Body of pancreas (tissue), 4 donors: ENCODE data around the gene RIMKLB. TPM values are rescaled to one million over a fixed set of nuclear protein-coding genes. Genes with fewer than 3 reads are reported as not detected.
A peak's percentile ranks its signal among the peaks of the same experiment; 100 is the strongest.

Experiments
- ATAC-seq: fragments of 150-250 bp; one replicate; pipeline ENCODE4 v1.9.1; 2016
- DNase-seq, 4 donors: peaks; one replicate each; pipeline ENCODE4 v3.0.0-alpha.2; 2019
- H3K27ac ChIP-seq, 4 donors: fragments of 200-600 bp; sonication (generic); 1 replicate in 3 of 4; 2 replicates in 1 of 4; pipeline versions ENCODE4 v1.5.1 to v1.6.1; 2016 to 2019; ENCODE audit warnings: mild to moderate bottlenecking in 1 of 4, mixed read lengths in 1 of 4, moderate library complexity in 1 of 4
- H3K27me3 ChIP-seq, 2 donors: fragments of 200-600 bp; sonication (generic); one replicate each; pipeline ENCODE4 v1.6.0; 2016; ENCODE audit warnings: mild to moderate bottlenecking in 1 of 2
- H3K36me3 ChIP-seq, 2 donors: fragments of 200-600 bp; sonication (generic); replicated peaks in 1 of 2; 2 replicates each; pipeline ENCODE4 v1.5.1; 2016; ENCODE audit warnings: low read depth in 2 of 2; ENCODE audit not compliant: insufficient read depth in 1 of 2
- H3K4me1 ChIP-seq: fragments of 200-600 bp; sonication (generic); one replicate; pipeline ENCODE4 v1.6.0; 2016
- H3K4me3 ChIP-seq, 2 donors: fragments of 200-600 bp; sonication (generic); 1 replicate in 1 of 2; 2 replicates in 1 of 2; pipeline ENCODE4 v1.5.1; 2016 to 2019
- H3K9me3 ChIP-seq, 3 donors: fragments of 200-600 bp; sonication (generic); 1 replicate in 2 of 3; 2 replicates in 1 of 3; pipeline ENCODE4 v1.5.1; 2016
- POLR2A ChIP-seq, 3 donors: fragments of 450-650 bp; IDR thresholded peaks; one replicate each; pipeline ENCODE4 v1.6.1; 2016; ENCODE audit warnings: antibody characterized with exemption in 3 of 3, mild to moderate bottlenecking in 2 of 3
- WGBS, 2 donors: methylation state at CpG; one replicate each; pipeline ENCODE4 v1.1.5; 2017; 5-methylcytosine and 5-hydroxymethylcytosine counted together
- intact Hi-C: fragments of 100-400 bp; cut with DNase I; formaldehyde crosslinking; loops from one replicate; pipeline ENCODE4 v1.15.1; 2023
- total RNA-seq, 2 donors: library from RNA; depleted of rRNA; stranded (reverse); fragments of >200 nt; gene quantifications; one replicate each; pipeline ENCODE4 v1.1.0, GENCODE V29; 2016
- TF ChIP-seq, protein P1 (sequence below), 7 experiments: fragments of 450-650 bp in 4 of 7; fragments of 200-600 bp in 3 of 7; sonication (generic) in 3 of 7; IDR thresholded peaks; one replicate each; pipeline ENCODE4 v1.5.1; 2016 to 2019; ENCODE audit warnings: antibody characterized with exemption in 7 of 7

Gene RIMKLB
- total RNA-seq, 2 donors from 2014 or later, result 18.1 to 19.5 TPM

DNA sequence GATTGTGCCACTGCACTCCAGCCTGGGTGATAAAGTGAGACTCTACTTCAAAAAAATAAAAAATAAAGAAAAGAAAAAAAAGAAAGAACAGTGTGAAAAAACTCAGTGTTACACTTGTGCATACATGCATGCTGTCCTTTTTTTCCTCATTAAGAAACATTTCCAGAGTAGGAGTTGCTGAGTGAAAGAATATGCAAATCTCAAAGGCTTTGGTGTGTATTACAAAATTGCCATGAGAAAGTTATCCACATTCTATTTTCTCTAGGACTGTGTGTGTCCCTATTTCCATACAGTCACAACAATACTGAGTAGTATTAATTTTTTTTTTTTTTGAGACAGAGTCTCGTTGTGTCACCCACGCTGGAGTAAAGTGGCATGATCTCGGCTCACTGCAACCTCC lies 123.8 kb downstream of the RIMKLB start:
- TF ChIP-seq, protein P1, sequence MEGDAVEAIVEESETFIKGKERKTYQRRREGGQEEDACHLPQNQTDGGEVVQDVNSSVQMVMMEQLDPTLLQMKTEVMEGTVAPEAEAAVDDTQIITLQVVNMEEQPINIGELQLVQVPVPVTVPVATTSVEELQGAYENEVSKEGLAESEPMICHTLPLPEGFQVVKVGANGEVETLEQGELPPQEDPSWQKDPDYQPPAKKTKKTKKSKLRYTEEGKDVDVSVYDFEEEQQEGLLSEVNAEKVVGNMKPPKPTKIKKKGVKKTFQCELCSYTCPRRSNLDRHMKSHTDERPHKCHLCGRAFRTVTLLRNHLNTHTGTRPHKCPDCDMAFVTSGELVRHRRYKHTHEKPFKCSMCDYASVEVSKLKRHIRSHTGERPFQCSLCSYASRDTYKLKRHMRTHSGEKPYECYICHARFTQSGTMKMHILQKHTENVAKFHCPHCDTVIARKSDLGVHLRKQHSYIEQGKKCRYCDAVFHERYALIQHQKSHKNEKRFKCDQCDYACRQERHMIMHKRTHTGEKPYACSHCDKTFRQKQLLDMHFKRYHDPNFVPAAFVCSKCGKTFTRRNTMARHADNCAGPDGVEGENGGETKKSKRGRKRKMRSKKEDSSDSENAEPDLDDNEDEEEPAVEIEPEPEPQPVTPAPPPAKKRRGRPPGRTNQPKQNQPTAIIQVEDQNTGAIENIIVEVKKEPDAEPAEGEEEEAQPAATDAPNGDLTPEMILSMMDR (IDR thresholded peaks at IDR 0.05), result no peak
- no peak for TF ChIP-seq POLR2A (IDR thresholded peaks at IDR 0.05)
- Histone ChIP-seq H3K36me3 (no peaks in the 10 kb centered on the region), H3K4me3 (no peak overlapping the region), H3K27ac (no peak overlapping the region), H3K4me1 (no peaks in the 10 kb centered on the region), H3K9me3 (no peaks in the 10 kb centered on the region), H3K27me3 (no peaks in the 10 kb centered on the region)
- no peak for ATAC-seq
- intact Hi-C loops, result no loop called here
- WGBS, 2 donors, result 76 to 81% methylated on average over 3 of the region's 3 CpGs
- no peak for DNase-seq

DNA sequence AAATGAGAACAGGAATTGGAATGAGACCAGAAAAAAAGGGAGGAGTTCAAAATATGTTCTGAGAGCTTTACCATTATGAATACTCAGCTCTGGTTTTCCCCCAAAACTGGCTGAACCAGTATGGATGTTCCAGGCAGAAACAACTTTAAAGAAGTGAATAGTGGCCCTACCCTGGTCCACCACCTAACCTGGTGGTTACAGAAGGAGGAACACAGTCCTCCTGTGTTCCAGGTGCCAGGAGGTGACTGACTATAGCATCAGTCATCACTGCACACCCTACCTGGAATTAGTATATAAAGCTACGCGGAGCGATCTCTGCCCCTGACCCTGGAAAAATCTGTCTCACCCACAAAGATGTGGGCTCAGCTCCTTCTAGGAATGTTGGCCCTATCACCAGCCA lies 124.5 kb downstream of the RIMKLB start, which contains the start of gene A2ML1:
Gene A2ML1, plus strand, starts transcription at position 324 of the 400 bp plus-strand sequence. Its CDS starts 31 bp downstream, at position 355.
- Histone ChIP-seq H3K4me1 (no peaks in the 10 kb centered on the region), H3K27me3 (no peaks in the 10 kb centered on the region), H3K9me3 (no peaks in the 10 kb centered on the region), H3K27ac (no peak within 1 kb of the TSS), H3K36me3 (no peaks in the 10 kb centered on the region), H3K4me3 (no peak within 1 kb of the TSS)
- DNase-seq (no peak), ATAC-seq (no peak)
- TF ChIP-seq, protein P1 (IDR thresholded peaks at IDR 0.05), result no peak
- TF ChIP-seq POLR2A (IDR thresholded peaks at IDR 0.05), result no peak
- intact Hi-C loops, result no loop called here
- 82 to 97% methylated on average over 2 to 3 of the region's 3 CpGs for WGBS, 2 donors

DNA sequence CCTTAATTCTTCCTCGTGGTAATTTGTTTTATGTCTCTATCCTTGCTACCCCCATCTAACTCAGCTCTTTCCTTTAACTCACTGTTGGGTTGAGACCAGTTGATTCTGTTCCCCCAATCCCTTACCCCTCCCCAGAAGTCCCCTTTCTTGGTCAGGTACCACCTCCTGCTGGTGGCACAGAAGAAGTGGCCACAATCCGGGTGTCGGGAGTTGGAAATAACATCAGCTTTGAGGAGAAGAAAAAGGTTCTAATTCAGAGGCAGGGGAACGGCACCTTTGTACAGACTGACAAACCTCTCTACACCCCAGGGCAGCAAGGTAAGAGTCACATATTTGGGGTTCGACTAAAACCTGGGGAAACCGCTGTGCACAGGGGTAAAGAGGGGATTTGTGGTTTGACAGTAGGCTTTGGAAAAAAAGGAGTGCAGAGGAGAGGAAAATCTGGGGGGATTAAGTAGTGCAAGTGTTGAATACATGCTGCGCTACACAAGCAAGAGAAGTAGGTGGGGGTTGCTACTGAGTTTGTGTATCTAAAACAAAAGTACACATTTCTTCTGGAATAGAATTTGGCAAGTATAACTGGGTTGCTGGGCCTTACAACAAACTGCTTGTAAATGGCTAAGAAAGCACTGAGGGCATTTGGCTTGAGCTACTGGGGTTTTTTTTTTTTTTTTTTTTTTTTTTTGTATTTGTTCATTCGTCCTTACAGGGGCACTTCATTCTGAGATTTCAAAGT lies 125.9 kb downstream of the RIMKLB start:
- Histone ChIP-seq H3K4me3 (no peak overlapping the region), H3K27me3 (no peaks in the 10 kb centered on the region), H3K9me3 (no peaks in the 10 kb centered on the region), H3K4me1 (no peaks in the 10 kb centered on the region), H3K27ac (no peak overlapping the region), H3K36me3 (no peaks in the 10 kb centered on the region)
- ATAC-seq, result no peak
- intact Hi-C loops, result no loop called here
- DNase-seq, result peak in 3 of 4 donors; percentile 3 to 15 (median 14)
- no peak for TF ChIP-seq POLR2A (IDR thresholded peaks at IDR 0.05)
- TF ChIP-seq, protein P1 (IDR thresholded peaks at IDR 0.05), result peak in 6 of 7 experiments; percentile 17 to 62 (median 44)
- 32 to 37% methylated on average over 8 of the region's 8 CpGs for WGBS, 2 donors

DNA sequence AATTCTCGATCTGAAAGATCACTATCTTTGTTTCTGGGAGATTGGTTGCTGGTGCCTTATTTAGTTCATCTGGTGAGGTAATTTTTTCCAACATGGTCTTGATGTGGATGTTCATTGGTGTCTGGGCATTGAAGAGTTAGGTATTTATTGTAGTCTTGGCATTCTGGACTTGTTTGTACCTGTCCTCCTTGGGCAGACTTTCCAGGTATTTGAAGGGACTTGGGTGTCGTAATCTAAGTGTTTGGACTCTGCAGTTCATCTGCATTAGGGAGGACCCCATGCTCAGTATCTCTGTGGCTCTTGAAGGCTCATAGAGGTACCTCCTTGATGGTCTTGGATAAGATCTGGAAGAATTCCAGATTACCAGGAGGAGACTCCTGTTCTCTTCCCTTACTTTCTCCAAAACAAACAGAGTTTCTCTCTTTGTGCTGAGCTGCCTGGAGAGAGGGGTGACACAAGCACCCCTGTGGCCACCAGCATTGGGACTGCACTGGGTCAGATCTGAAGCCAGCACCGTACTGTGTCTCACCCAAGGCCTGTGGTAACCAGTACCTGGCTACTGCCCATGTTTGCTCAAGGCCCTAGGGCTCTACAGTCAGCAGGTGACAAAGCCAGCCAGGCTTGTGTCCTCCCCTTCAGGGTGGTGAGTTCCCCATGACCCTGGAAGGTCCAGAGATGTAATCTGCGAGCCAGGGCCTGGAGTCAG lies 129.9 kb downstream of the RIMKLB start:
- ATAC-seq, result no peak
- no peaks in the 10 kb centered on the region for H3K9me3 ChIP-seq
- no peaks in the 10 kb centered on the region for H3K4me1 ChIP-seq
- no peak overlapping the region for H3K27ac ChIP-seq
- TF ChIP-seq, protein P1 (IDR thresholded peaks at IDR 0.05), result no peak
- TF ChIP-seq POLR2A (IDR thresholded peaks at IDR 0.05), result no peak
- H3K36me3 ChIP-seq, result no peaks in the 10 kb centered on the region
- H3K27me3 ChIP-seq, result no peaks in the 10 kb centered on the region
- intact Hi-C loops, result no loop called here
- H3K4me3 ChIP-seq, result no peak overlapping the region
- 70 to 88% methylated on average over 4 of the region's 4 CpGs for WGBS, 2 donors
- DNase-seq, result no peak
